GM18517 (cell line): ENCODE data around the gene PADI2.

Experiments used
- ATAC-seq: cut with Tn5 transposase; IDR thresholded peaks from one replicate; pipeline ENCODE4 v1.9.1; 2021; ENCODE audit warnings: mild to moderate bottlenecking, moderate library complexity; ENCODE audit not compliant: unreplicated experiment

PADI2 gene

DNA sequence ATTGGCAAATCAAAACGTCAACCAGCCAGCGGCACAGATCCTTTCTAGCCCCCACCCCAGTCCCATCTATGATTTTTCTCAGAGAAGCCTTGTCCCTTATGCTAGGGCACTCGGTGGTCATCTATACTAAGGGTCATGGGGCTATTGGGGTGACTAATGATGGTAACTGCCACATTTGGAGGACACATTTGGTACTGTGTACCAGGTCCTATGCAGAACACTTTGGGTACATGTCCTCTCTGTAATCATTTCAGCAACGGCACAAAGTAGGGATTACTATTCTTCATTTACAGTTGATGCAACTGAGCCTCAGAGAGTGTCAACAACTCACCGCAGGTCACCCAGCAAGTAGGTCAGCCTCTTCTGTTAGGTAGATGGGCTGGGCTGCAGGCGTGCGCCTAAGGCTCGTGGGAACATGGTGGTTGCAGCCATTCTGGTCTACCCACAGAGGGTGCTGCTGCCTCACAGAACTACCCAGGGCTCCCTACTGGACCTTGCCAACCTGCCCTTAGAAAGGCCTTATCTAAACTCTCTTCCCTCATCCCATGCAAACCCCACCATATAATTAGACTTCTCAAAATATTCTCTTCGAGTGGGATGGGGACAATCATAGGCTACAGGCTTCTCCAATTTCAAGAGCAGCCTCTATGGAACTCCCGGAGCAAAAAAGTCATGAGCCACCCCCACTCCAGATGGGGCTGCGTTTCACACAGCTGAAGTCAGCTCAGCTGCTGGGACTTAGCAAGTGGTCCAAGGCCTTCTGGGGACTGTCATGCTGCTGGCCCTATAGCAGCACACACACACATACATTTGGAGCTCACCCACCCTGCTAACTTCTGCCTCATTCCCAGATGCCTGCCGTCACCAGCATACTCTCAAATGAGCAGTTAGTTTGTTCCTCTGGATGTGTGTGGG is 59.6 kb downstream of the PADI2 start:
- no peak for ATAC-seq

DNA sequence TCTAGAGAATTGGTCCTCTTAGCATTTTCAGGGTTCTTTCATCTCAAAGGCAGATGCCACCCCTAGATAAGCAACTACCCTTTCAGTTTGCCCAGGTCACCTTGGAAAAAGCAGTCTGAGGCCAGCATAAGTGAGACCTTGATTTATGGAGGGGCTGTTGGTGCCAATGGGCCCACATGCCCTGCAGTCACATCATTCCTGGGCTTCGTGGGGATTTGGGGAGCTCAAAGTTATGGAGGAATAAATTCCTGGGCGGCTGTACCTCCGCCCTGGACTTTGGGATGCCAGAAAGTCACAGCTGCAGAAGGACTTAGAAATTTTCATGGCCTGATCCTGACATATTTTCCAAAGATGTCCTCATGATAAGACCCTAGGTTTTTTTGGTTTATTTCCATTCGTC is 62.7 kb downstream of the PADI2 start:
- ATAC-seq: no peak

DNA sequence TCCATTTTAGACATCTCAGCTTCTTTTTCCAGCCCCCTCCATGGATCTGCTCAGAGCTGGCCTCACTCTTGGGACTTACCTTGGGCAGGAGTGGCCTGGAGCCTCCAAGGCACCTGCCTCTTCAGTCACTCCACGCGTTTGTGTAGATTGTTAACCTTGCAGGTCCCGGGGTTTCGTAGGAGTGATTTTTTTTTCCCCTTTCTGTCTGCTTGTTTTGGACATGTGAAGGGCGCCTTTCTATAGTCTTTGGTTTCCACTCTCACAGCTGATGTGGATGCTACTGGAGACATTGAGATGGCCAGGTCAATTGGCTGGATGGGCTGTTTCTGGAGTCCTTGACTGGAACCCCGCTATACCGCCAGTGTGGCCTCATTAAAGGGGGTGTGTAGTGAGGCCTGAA is 63.5 kb downstream of the PADI2 start:
- ATAC-seq: no peak

DNA sequence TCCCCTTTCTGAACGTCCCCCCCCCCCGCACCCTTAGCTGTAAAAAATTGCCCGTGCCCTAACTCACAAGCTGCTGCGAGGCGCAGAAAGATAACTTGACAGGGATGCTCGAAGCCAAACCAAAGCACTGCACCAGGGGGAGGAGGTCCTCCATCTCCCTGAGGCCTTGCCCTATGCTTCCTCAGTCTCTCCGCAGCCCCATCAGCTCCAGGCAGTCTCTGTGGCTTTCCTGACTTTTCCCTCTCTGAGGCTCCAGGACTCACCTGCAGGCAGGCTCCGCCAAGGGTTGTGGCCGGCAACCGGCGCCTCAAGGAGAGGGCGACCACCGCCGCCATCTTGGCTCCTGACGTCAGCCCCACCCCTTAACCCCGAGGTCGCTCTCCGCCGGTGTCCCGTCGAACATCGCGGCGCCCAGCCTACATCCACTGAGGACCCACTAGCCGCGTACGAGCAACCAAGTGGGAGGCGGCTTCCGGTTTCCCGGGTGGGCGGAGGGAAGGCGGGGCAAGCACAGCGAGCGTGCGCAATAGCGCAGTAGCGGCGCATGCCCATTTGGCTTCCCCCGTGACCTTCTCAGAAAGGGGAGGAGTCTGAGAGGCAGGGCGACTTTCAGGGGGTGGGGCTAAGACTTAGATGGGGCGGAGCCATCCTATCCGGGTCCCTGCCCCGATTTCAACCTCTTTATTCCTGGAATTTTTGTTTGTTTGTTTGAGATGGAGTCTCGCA is 65.4 kb downstream of the PADI2 start, which contains the start of gene SDHB:
SDHB (minus strand) TSS at position 348 of the 726 bp plus-strand sequence; CDS start at position 335, 13 bp downstream.
- ATAC-seq: peak; percentile 95

GRCh38 chr1:17053086-17053684 is 66.1 kb downstream of the PADI2 start:
- ATAC-seq: no peak

GRCh38 chr1:17052641-17053040 is 66.6 kb downstream of the PADI2 start:
- ATAC-seq: no peak

DNA sequence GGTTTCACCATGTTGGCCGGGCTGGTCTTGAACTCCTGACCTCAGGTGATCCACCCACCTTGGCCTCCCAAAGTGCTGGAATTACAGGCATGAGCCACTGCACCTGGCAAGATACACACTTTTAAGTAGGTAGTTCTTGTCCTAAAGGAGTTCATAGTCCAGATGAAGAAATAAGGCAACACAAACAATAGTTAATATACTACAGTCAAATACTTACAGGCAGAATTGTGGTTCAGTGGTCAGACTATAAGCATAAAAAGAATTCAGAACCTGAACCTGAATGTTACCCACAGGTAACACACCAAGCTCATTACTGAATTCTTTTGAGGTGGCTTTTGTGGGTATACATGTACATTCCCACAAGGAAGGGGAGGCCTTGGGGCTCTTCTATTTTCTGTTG is 67.2 kb downstream of the PADI2 start:
- ATAC-seq: no peak

GRCh38 chr1:17047924-17048323 is 71.3 kb downstream of the PADI2 start:
- no peak for ATAC-seq

- ATAC-seq: no peak
Observed at GRCh38 chr1:17046334-17046657, 73.0 kb downstream of the PADI2 start.

- ATAC-seq: no peak
Observed at GRCh38 chr1:17045634-17046333, 73.5 kb downstream of the PADI2 start.

- no peak for ATAC-seq
Observed at GRCh38 chr1:17045150-17045549, 74.1 kb downstream of the PADI2 start.

DNA sequence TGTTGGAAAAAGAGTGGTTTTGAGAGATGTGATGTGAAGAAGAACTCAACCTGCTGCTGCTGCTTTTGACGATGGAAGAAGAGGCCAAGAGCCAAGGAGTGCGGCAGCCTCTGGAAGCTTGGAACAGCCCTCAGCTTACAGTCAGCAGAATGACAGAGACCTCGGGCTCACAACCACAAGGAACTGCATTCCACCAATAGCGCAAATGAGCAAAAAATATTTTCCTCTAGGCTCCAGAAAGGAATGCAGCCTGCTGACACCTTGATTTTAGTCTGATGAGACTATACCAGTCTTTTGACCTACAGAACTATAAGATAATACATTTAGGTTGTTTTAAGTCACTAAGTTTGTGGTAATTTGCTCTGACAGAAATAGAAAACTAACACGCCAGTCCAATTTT is 75.6 kb downstream of the PADI2 start:
- no peak for ATAC-seq

- ATAC-seq: no peak
Observed at GRCh38 chr1:17040135-17040534, 79.1 kb downstream of the PADI2 start.

DNA sequence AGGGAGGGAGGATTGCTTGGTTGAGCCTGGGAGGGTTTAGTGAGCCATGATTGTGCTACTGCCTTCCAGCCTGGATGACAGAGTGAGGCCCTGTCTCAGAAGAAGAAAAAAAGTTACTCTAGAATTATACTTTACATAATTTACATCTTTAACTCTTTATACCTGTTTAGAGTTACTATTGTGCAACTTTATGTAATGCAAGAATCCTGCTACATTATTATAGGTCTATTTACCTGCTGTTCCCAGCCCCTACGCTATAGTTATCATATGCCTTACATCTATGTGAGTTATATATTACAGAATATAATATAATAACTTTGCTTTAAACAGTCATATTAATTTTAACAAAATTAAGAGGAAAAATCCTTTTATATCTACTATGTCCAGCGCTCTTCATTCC is 79.7 kb downstream of the PADI2 start:
- no peak for ATAC-seq

DNA sequence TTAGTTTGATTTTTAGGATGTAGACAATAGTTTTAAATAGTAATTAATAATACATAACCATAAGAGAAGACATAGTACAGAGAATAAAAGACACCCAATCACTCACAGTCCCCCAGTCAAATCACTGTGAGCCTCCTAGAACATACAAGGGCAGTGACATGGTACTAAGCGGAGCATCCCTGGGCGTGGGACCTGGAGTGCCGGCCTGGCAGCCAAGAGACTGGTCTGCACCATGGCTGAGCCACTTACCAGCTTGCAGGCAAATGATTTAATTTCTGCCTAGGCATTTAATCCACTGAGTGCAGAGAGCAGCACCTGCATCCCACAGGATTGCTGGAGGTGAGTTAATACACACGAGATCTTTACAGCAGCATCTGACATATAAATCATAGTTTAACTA is 85.8 kb downstream of the PADI2 start:
- no peak for ATAC-seq

DNA sequence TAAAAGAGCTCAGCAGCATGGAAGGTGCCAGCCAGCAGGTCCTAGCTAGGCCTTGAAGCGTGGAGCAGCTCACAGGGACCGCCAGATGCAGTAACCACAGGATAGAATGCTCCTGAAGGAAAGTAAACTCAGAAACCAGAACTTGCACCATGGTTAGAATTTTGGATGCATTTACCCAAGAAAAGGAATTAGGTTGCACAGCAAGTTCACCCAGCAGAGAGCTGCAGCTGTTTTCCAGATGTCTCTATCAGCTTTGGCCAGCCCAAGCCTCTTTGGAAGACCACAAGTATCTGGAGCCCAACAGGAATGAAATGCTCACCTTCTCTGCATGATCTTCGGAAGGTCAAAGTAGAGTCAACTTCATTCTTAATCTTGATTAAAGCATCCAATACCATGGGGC is 86.5 kb downstream of the PADI2 start:
- no peak for ATAC-seq

- ATAC-seq: no peak
Observed at GRCh38 chr1:17031436-17031835, 87.8 kb downstream of the PADI2 start.

DNA sequence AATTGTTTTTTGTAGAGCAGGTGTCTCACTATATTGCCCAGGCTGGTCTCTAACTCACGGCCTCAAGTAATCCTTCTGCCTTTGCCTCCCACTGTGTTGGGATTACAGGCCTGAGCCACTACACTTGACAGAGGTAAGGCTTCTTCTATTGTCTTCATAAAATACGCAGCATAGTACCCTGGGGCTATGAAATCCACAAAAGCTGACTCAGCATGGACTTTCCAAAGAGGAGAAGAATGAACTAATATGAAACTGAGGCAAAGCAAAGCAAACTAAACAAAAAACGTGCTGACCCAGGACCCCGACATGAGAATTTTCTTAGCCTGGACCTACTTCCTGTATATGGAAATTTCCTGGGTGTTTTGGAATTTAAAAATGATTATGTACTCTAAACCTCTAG is 89.0 kb downstream of the PADI2 start:
- ATAC-seq: no peak

- ATAC-seq: no peak
Observed at GRCh38 chr1:17028662-17029188, 90.5 kb downstream of the PADI2 start.

GRCh38 chr1:17027900-17028299 is 91.4 kb downstream of the PADI2 start:
- ATAC-seq: no peak

- ATAC-seq: no peak
Observed at GRCh38 chr1:17027403-17027802, 91.8 kb downstream of the PADI2 start.
